ENCODE results near the gene TNK2.
"Not testable (repeated sequence)": the region's sequence is repeated elsewhere in the genome, so short reads cannot be mapped to it uniquely, and the experiment has no call there.

TNK2 gene

DNA sequence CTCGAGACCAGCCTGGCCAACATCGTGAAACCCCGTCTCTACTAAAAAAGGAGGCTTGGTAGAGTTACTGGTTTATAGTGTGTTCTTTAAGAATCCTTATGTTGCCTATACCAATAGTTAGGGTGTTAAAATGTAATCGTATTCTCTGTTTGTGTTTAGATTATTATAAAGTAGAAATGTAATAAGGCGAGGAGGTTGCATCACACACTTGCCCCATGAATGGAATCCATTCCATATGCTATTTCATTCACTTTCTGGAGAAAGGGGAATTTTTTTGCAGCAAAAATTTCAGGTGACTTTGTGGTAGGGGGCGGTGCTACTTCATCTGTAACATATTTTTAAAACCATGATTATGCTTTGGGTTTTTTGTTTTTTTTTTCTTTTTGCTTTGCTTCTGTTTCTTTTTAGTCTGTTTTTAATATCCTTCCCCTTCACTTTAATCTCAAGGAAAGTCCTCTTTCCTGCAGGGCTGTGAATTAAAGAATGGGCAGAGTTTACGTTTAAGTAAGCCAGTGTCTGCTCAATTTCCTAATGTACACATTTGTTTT, 63.6 kb downstream of the TNK2 start:
- DNase-seq, result no peak

DNA sequence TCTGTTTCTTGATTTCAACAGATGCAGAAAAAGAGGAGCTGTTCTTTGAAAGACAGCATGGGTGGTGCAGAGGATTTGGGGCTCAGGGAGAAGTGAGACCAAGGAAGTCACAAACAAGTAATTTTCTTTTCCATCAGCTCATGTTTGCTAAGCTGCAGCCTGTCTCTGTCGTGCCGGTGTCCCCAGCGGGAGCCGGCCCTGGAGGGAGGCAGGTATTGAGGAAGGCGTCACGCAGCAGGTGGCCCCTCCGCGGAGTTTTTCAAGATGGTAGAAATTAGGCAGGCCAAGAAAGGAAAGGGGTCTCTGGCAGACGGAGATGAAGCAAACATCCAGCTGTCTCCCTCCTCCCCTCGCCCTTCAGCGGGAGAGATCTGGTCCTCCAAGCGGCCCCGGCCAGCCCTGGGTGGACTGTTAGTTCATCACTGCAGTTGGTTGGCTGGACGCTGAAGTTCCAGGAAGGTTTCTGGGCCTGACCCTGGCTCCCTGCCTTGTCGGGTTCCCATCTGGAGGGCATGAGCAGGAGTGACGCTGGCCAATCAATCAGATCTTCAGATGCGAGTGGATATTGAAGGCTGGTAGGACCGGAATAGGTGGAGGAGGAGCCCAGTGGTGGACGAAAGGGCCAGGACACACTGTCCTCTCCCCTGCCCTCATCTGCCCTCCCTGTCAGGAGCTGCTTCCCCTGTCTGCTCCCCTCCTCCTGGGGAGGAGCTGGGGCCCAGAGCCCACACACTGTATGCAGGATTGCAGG, 68.9 kb downstream of the TNK2 start:
- no peak for DNase-seq

DNA sequence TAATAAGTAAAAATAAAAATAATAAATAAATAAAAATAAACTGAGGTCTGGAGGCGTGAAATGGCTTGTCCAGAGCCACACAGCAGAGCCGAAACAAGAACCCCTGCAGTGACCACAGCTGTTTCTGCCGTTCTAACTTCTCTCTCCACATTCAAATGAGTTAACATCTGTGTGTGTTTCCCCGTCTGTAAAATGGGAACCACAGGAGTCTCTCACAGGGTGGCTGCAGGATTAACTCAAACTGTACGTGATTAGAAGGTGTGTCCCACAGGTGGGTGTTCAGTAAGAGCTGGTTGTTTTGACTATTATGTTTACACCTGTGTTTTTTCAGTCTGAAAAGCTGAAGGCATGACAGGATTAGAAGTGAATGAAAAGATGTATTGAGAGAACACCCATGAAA, 69.6 kb downstream of the TNK2 start:
- no peak for DNase-seq

DNA sequence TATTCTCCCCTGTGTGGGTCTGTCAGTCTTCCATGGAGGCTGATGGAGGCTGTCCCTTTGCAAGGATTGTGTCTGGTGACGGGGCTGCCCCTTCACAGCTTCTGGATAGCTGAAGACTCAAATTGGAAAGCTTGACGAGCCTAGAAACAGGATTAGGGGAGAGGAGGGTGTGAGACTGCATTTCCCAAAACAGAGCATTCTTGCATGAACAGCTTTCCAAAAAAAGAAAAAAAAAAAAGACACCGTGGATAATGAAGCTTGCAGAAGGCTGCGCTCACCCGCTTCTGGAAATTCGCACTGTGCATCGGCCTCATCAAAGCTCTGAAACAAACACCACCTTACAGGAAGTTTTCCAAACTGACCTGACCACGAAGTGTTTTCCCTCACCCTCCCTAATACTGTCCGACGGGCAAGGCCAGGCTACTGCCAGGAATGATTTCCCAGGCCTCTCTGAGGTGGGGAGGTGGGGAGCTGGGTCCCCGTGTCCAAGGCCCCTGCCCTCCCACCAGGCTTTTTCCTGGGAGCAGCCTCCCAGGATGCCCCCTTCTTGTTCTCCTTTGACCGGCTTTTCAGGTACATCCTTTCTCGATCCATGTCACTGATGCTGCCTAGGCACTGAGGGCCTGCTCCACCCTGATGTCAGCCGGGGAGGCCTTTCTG, 71.7 kb downstream of the TNK2 start:
- no peak for DNase-seq

DNA sequence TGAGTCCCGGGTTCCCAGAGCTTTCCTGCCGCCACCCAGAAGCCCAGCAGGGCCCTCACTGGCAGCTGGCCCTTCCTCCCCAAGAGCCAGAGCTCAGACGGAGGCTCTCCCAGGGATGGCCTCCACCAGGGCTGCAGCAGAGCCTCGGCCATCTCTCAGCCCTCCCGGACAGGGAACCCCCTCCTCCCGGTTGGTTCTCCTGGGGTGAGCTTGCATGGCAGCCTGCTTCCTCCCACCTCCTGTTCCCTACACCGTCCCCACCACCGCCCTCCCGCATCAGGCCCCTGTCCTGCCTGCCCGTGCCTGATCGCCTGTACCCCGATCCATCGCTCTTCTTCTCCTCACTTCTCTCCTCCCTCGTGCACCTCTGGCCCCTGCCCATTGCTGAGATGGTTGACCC, 72.6 kb downstream of the TNK2 start:
- DNase-seq, result no peak

DNA sequence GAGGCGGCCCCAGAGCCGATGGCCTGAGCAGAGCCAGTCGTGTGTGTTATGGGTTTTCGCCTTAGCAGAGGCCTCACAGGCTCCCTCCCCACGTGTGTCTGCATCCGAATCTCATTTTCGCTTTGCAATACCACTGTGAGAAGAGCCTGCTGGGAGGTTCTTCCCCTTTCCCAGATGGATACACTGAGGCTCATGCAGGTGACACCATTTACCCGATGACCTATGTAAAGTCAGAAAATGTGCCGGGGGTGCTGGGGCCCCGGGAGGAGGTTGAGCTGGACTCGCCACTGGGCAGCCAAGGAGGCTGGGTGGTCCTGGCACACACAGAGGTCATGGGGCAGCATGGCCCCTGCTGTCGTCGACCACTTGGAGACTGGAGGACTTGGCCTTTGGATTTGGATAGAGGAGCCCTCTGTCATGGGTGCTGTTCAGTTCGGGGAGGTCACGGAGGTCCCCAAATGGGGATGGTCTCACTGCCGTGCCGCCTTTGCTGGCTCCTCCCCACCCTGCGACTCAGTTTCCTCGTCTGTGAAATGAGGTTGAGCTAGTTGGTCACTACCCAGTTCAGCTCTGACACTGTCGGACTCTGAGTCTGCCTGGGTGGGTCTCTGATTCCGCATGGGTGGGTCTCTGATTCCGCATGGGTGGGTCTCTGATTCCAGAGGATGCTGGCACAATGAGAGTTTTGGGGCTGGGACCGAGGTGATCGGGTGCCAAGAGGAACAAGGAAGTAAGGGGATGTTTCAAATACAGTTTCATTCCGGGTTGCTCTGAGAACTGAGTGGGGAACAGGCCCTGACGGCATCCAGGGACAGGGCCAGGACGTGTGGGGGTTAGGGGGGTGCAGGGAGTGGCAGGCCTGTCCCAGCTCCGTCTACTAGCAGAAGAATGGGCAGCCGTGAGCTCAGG, 73.4 kb downstream of the TNK2 start:
- no peak for DNase-seq

DNA sequence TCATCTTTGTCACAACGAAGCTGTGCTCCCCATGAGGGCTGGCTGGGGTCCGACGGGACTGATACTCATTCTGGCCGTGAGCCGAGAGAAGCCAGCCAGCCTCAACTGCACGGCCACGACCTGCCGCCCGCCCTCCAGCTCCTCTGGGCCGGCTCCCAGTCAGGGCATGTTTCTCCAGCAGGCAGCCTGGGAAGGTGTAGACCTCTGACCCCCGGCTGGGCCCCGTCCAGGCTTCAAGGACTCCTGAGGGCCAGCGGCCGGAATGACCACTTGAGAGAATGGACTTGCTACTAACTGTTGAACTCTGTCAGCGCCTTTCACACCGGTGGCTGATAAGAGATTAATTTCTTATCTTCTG, 78.5 kb downstream of the TNK2 start:
- no peak for DNase-seq

DNA sequence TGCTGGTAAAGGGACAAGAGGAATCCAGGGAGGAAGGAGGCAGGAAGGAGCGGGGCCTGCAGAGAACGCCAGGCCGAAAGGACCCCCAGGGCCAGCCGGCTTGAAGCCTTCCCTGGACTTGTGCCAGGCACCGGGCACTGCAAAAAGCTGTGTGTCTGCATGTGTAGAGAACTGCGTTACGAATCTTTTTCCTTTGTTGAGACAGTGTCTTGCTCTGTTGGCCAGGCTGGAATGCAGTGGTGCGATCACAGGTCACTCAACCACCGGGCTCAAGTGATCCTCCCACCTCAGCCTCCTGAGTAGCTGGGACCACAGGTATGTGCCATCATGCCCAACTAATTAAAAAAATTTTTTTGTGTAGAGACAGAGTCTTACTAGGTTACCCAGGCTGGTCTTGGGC, 79.6 kb downstream of the TNK2 start:
- DNase-seq, result no peak

DNA sequence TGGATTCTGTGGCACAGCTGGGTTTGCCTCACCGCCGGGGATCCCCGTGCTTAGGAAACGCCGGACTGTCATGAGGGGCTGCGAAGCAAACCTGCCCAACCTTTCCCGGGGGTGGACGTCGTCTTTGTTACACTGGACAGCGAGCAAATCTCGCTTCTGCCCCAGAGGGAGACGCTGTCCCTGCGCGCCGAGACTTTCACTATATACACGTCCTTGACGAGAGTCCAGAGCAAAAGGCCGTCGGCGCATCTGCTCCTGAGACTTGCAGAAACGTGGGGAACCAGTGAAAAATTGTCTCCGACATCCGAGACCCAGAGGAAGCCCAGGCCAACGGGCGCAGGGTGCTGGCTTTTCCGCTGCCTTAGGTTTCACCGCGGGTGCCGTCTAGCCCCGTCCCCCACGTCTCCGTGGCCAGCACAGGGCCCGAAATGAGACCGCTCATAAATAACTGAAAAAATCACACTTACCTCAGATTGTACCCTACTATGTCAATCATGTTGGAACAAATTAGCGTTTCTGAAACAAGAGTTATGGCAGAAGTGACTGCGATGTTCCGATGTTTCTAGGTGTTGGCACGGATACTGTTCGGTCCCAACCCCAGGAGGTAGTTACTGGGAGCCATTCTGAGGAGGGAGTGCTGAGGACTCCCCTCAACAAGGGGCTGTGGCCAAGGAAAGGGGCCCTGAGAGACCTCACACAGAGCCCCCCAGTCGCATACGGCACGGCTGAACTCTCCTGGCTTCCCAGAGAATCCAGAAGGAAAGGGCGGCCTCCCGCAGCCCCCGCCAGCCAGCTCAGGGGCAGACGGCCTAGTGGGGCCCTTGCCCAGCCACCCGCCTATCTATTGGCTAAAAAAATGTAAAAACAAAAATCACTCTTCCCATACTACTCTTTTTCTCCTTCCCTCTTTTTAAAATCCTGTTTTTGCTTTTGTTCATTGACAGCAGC, 82.2 kb downstream of the TNK2 start:
- DNase-seq, result no peak

DNA sequence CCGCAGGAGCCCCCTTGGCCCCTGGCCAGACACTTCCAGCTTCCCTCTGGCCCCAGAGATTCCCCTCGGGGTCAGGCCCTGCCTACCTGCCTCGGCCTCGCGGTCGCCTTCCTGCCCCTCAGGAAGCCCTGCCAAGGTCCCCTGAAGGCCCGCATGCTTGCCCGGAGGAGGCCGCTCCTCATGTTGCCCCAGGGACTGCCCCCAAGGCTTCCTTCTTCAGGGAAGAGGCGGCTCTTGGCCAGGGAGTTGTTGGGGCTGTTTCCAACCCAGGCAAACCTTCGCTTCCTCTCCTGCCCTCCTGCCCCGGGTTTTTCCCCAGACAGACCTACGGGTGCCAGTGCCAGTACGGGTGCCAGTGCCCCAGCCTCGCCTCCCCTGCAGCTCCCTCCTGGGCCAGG, 83.2 kb downstream of the TNK2 start:
- DNase-seq, result no peak

DNA sequence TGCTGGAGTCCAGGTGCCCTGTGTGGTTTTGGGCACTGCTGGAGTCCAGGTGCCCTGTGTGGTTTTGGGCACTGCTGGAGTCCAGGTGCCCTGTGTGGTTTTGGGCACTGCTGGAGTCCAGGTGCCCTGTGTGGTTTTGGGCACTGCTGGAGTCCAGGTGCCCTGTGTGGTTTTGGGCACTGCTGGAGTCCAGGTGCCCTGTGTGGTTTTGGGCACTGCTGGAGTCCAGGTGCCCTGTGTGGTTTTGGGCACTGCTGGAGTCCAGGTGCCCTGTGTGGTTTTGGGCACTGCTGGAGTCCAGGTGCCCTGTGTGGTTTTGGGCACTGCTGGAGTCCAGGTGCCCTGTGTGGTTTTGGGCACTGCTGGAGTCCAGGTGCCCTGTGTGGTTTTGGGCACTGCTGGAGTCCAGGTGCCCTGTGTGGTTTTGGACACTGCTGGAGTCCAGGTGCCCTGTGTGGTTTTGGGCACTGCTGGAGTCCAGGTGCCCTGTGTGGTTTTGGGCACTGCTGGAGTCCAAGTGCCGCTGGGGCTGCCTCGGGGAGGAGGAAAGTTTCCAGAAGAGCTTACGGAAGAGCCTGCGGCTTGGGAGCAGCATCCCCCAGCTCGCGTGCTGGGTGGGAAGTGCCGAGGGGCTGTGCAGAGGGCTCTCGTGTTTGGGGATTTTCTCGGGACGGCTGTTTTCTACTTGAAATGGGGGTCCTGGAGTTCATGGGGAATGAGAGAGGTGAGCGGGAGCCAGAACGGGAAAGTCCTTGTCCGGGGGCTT, 83.7 kb downstream of the TNK2 start:
- DNase-seq, result not testable (repeated sequence)

DNA sequence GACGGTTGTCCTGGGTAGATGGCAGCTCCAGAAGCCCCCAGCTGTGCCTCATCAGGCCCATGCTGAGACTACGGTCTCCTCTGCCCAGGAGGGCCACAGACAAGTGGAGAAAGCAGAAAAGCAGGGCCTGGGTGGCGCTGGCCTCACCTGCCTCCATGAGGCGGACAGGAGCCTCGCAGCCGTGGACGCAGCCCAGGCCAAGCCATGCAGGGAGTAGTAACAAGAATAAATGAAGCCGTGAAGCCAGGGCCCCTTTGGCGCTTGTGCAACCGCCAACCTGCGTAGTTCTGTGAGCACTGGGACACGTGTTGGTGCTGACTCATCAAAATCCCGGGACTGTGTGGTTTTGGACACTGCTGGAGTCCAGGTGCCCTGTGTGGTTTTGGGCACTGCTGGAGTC, 84.4 kb downstream of the TNK2 start:
- DNase-seq, result no peak

DNA sequence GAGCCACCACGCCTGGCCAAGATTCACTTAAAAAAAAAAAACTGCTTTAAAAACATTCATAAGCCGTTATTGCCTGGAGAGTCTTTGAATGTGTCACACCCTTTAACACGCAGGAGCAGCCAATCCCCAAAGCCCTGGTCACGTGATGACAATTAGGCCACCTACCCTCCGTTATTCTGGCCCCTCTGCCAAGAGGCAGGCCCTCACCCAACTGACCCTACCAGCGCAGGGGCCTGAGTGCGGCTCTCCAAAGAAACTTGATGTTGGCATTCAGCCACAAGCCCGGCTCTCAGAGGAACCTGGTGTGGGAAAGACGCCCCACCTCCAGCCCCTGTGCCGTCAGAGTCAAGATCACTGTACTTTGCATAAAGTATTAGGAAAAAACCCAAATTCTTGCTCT, 85.1 kb downstream of the TNK2 start:
- DNase-seq, result no peak

DNA sequence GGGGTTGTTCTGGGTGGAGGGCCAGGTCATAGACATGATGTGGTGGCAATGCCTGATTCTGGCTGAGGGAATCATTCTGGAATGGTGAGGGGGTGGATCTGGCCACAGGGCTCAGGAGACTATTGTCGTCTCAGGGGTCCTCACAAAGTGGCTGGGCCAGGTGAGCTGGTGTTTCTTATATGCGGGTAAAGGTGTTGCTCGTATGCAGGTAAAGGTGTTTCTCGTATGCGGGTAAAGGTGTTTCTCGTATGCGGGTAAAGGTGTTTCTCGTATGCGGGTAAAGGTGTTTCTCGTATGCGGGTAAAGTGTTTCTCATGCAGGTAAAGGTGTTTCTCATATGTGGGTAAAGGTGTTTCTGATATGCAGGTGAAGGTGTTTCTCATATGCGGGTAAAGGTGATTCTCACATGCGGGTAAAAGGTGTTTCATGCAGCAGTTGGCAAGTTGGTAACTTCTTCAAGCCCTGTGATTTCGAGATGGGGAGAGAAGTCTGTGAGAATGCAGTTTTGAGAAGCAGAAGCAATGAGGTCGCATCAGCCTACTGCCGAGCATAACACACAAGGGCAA, 86.1 kb downstream of the TNK2 start:
- no peak for DNase-seq

DNA sequence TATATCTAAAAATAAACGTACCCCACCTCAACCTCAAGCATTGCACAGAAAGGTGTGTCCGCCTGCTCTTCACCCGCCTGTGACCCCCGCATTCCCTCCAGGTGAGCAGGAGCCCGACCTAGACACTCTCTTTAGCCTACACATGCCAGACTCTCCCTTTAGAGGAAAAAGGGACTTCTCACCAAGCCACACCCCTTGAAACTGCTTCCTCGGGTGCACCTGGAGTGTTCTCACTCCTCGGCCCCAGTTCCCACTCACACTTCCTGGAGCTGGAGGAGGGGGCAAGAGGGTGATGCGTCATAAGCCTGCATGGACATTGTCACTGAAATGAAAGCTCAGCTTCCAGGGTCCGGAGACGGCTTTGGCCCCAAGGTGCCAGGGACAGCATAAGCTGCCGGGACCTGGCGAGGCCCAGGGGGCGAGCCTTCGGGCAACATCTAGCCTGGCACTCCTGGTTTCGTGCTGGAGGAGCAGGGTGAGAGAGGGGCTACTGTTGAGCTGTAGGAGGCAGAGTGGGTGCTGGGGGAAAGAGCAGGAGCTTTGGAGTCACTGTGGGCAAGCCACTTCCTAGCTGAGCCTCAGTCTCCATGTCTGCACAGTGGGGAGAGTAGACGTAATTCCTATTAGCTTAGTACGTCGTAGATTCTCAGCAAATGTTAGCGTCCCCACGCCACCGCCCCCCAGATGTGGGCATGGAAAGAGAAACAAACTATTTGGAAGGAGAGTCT, 86.8 kb downstream of the TNK2 start:
- no peak for DNase-seq

DNA sequence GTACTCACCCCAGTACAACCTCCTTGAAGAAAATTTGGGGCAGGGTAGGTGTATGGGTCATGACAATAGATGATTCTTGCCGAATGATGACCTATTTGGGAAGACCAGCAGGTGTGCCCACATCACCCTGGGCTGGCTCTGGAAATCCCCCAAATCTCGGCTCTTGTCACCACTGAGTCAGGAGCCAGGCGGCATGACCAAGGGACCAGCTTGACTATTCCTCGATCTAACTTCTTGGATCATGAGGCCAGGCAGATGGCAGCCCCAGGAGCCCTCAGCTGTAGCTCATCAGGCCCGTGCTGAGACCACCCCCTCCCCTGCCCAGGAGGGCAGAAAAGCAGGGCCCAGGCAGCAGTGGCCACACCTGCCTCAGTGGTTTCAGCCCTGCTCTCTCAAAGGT, 87.5 kb downstream of the TNK2 start:
- DNase-seq, result no peak

DNA sequence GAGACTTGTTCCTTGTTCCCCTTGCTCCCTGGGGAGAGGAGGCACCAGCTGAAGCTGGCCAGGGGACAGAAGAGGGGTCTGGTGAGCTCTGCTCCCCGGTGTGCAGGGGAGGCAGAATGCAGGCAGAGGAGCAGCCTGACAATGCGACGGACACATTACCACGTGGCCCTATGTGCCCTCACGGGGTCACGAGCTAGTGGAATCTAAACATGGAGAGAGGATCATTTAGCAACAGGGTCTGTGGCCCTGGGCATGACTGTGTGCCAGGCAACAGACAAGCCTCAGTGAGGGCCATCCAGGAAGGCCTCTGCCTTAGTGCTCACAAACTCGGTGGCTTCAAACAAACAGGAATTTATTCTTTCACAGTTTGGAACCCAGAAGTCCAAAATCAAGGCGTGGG, 88.2 kb downstream of the TNK2 start:
- DNase-seq, result no peak

DNA sequence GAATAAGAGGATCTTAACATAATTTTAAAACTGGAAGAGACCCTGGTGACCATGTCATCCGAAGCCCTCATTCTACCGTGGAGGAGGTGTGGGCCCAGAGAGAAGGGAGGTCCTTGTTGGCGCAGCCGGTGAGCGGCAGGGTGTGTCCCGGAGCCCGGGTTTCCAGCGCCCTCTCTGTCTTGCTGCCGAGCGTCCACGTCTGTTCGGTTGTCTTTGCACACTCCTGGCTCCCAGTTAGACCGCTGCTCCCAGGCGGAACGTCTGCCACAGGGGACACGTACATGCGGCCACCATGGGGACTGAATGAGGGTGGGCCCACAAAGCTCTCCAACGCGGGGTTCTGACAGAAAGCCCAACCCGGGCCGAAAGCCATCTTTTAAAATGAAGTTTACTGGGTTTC, 90.0 kb downstream of the TNK2 start:
- no peak for DNase-seq

DNA sequence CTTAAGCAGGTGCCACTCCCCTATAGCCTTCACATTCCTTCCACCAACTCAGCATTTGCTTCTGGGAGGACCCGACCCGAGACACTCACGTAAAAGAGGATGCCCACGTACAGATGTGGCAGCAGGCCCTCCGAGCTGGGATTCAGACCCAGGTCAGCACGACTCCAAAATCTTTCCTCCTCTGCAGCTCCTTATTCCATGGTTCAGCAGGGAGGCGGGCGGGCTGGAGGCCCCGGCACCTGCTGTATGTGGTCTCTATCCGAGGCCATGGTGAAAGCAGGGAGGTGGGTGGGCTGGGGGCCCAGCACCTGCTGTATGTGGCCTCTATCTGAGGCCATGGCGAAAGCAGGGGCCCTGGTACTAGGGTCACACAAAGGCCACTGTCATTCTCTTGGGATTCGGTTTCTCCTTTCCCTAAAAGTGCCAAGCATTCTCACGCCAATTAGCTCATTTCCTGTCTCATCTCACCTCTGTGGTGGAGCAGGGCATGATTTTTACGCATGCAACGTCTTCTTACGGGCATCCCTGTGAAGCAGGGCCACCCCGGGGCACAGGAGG, 90.7 kb downstream of the TNK2 start:
- no peak for DNase-seq

DNA sequence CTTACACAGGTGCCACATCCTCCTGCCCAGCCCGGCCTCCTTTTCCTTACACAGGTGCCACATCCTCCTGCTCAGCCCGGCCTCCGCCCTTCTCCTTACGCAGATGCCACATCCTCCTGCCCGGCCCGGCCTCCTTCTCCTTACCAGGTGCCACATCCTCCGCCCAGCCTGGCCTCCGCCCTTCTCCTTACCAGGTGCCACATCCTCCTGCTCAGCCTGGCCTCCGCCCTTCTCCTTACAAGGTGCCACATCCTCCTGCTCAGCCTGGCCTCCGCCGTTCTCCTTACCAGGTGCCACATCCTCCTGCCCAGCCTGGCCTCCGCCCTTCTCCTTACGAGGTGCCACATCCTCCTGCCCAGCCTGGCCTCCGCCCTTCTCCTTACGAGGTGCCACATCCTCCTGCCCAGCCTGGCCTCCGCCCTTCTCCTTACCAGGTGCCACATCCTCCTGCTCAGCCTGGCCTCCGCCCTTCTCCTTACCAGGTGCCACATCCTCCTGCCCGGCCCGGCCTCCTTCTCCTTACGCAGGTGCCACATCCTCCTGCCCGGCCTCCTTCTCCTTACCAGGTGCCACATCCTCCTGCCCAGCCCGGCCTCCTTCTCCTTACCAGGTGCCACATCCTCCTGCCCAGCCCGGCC, 92.0 kb downstream of the TNK2 start:
- not testable (repeated sequence) for DNase-seq
